IMR-90 (cell line): ENCODE measurements around the gene IER3. TPM values are rescaled to one million over a fixed set of nuclear protein-coding genes. Genes with fewer than 3 reads are reported as not detected.

Experiments used
- ATAC-seq: fragments of 200-7000 bp; cut with Tn5 transposase; 2 replicates; pipeline ENCODE4 v1.9.1; 2020; ENCODE audit warnings: low read depth, mild to moderate bottlenecking, moderate library complexity
- BruUV-seq: library from RNA; stranded (reverse); fragments of 400-500 nt; replicated peaks from 2 replicates; lab custom pipeline; 2021; lab: Mats Ljungman, UMichigan
- CTCF ChIA-PET: fragments of 300-600 bp; formaldehyde crosslinking; extraction: SDS; loops from one replicate; lab custom pipeline; 2021; ENCODE audit warnings: antibody characterized with exemption; lab: Yijun Ruan, JAX
- POLR2A ChIA-PET: fragments of 300-600 bp; sonication (Branson Sonifier 250); formaldehyde crosslinking; loops from one replicate; lab custom pipeline; 2022; ENCODE audit warnings: antibody characterized with exemption; ENCODE audit not compliant: unreplicated experiment; lab: Charles Lee
- DNase-seq: peaks from one replicate; pipeline ENCODE4 v3.0.0; 2013
- H2AFZ ChIP-seq: replicated peaks from 2 replicates; pipeline ENCODE3; 2013; ENCODE audit warnings: low read length, mild to moderate bottlenecking; ENCODE audit not compliant: poor library complexity
- H2AK5ac ChIP-seq: 2 replicates; pipeline ENCODE4 v1.6.1; 2013; ENCODE audit warnings: low read depth, low read length, inconsistent platforms
- H2AK9ac ChIP-seq: replicated peaks from 2 replicates; pipeline ENCODE3; 2013; ENCODE audit warnings: mild to moderate bottlenecking, low read depth, low read length, moderate library complexity; ENCODE audit not compliant: poor library complexity
- H2BK120ac ChIP-seq: 2 replicates; pipeline ENCODE4 v1.6.1; 2013; ENCODE audit warnings: low read depth, low read length, inconsistent platforms
- H2BK15ac ChIP-seq: 3 replicates; pipeline ENCODE4 v1.6.1; 2013; ENCODE audit warnings: low read depth, low read length, inconsistent platforms
- H2BK20ac ChIP-seq: 2 replicates; pipeline ENCODE4 v1.6.1; 2013; ENCODE audit warnings: low read depth, mild to moderate bottlenecking, inconsistent platforms, low read length, moderate library complexity
- H2BK5ac ChIP-seq: 2 replicates; pipeline ENCODE4 v1.6.1; 2013; ENCODE audit warnings: mild to moderate bottlenecking, low read depth, low read length, inconsistent platforms; ENCODE audit not compliant: poor library complexity, severe bottlenecking
- H3K14ac ChIP-seq: replicated peaks from 2 replicates; pipeline ENCODE4 v1.6.1; 2013; ENCODE audit warnings: low read depth, low read length, inconsistent platforms
- H3K18ac ChIP-seq: 2 replicates; pipeline ENCODE4 v1.6.1; 2013; ENCODE audit warnings: low read depth, low read length, control low read depth
- H3K23ac ChIP-seq: 2 replicates; pipeline ENCODE4 v1.6.1; 2013; ENCODE audit warnings: low read depth, low read length, inconsistent platforms
- H3K27ac ChIP-seq: 2 replicates; pipeline ENCODE4 v1.5.1; 2013; ENCODE audit warnings: mild to moderate bottlenecking, control low read depth, low read length; ENCODE audit not compliant: insufficient read depth
- H3K27me3 ChIP-seq: 2 replicates; pipeline ENCODE4 v1.6.1; 2013; ENCODE audit warnings: low read length; ENCODE audit not compliant: control insufficient read depth, insufficient read depth
- H3K36me3 ChIP-seq: 2 replicates; pipeline ENCODE4 v1.6.1; 2013; ENCODE audit warnings: low read length, mixed read lengths; ENCODE audit not compliant: control insufficient read depth, insufficient read depth
- H3K4ac ChIP-seq: 2 replicates; pipeline ENCODE4 v1.6.1; 2013; ENCODE audit warnings: low read depth, low read length, inconsistent platforms
- H3K4me1 ChIP-seq: 2 replicates; pipeline ENCODE4 v1.6.1; 2013; ENCODE audit warnings: low read length, mixed read lengths; ENCODE audit not compliant: control insufficient read depth, insufficient read depth
- H3K4me2 ChIP-seq: 2 replicates; pipeline ENCODE4 v1.6.1; 2013; ENCODE audit warnings: low read depth, mild to moderate bottlenecking, control low read depth, low read length, moderate library complexity
- H3K4me3 ChIP-seq: 2 replicates; pipeline ENCODE4 v1.5.1; 2013; ENCODE audit warnings: low read depth, mild to moderate bottlenecking, control low read depth, low read length, moderate library complexity; ENCODE audit not compliant: insufficient read depth
- H3K56ac ChIP-seq: 2 replicates; pipeline ENCODE4 v1.6.1; 2013; ENCODE audit warnings: low read length, inconsistent platforms; ENCODE audit not compliant: insufficient read depth; ENCODE audit errors: extremely low read depth
- H3K79me1 ChIP-seq, 2 experiments: 2 replicates each; pipeline ENCODE4 v1.6.1; 2013; ENCODE audit warnings: low read length in 2 of 2, inconsistent platforms in 1 of 2, low read depth in 1 of 2
- H3K9ac ChIP-seq: 2 replicates; pipeline ENCODE4 v1.6.1; 2013; ENCODE audit warnings: low read depth, low read length, control low read depth
- H3K9me1 ChIP-seq: 2 replicates; pipeline ENCODE4 v1.6.1; 2013; ENCODE audit warnings: low read length, inconsistent platforms; ENCODE audit not compliant: insufficient read depth
- H3K9me3 ChIP-seq: 2 replicates; pipeline ENCODE4 v1.6.1; 2013; ENCODE audit warnings: low read length; ENCODE audit not compliant: control insufficient read depth, insufficient read depth
- H4K20me1 ChIP-seq: 2 replicates; pipeline ENCODE4 v1.6.1; 2013; ENCODE audit warnings: low read length, inconsistent platforms; ENCODE audit not compliant: insufficient read depth
- H4K5ac ChIP-seq: 2 replicates; pipeline ENCODE4 v1.6.1; 2013; ENCODE audit warnings: mild to moderate bottlenecking, low read depth, low read length, control low read depth
- H4K8ac ChIP-seq, 2 experiments: 2 replicates each; pipeline ENCODE4 v1.6.1; 2013; ENCODE audit warnings: low read depth in 2 of 2, low read length in 2 of 2, control low read depth in 1 of 2, inconsistent platforms in 1 of 2
- H4K91ac ChIP-seq: 2 replicates; pipeline ENCODE4 v1.6.1; 2013; ENCODE audit warnings: low read depth, low read length, inconsistent platforms; ENCODE audit not compliant: insufficient read depth
- BHLHE40 ChIP-seq: fragments of 150-350 bp; IDR thresholded peaks from 2 replicates; pipeline ENCODE4 v1.6.1; 2016; ENCODE audit warnings: mild to moderate bottlenecking, low read depth, low read length
- POLR2A ChIP-seq: IDR thresholded peaks from 2 replicates; pipeline ENCODE4 v1.6.1; 2012; ENCODE audit warnings: mild to moderate bottlenecking, low read depth, low read length
- WGBS, 2 experiments: methylation state at CpG; one replicate each; pipeline versions ENCODE4 v1.1.5 to v1.1.7; 2013; ENCODE audit warnings: missing lambda C conversion rate in 2 of 2; ENCODE audit not compliant: insufficient read length in 1 of 2; ENCODE audit errors: extremely low coverage in 2 of 2; 5-methylcytosine and 5-hydroxymethylcytosine counted together
- dilution Hi-C: fragments of 300-500 bp; cut with HindIII; formaldehyde crosslinking; loops from one replicate; pipeline ENCODE4 v1.14.3; 2018; ENCODE audit warnings: low sequenced_read_pairs; ENCODE audit not compliant: unreplicated experiment
- in situ Hi-C: fragments of 300-500 bp; cut with MboI; formaldehyde crosslinking; loops from 3 replicates; pipeline ENCODE4 v1.14.3; 2019; ENCODE audit warnings: low sequenced_read_pairs, inconsistent platforms, mixed read lengths
- intact Hi-C: fragments of 100-400 bp; cut with micrococcal nuclease; formaldehyde crosslinking; loops from 2 replicates; pipeline ENCODE4 v1.10.0; 2022
- polyA plus RNA-seq, 3 experiments: library from polyadenylated mRNA; depleted of rRNA; stranded (reverse); fragments of >200 nt; gene quantifications; 2 replicates each; pipeline ENCODE4 v1.2.3, GENCODE V29; 2012; ENCODE audit warnings: low replicate concordance in 1 of 3
- total RNA-seq: library from RNA; depleted of rRNA; stranded (reverse); fragments of >200 nt; gene quantifications from 2 replicates; pipeline ENCODE4 v1.2.3, GENCODE V29; 2012

Gene IER3
- total and polyA plus RNA-seq, 2 of the 4 experiments (the other 2 are of a cell fraction), result 38.4 to 159 TPM

DNA sequence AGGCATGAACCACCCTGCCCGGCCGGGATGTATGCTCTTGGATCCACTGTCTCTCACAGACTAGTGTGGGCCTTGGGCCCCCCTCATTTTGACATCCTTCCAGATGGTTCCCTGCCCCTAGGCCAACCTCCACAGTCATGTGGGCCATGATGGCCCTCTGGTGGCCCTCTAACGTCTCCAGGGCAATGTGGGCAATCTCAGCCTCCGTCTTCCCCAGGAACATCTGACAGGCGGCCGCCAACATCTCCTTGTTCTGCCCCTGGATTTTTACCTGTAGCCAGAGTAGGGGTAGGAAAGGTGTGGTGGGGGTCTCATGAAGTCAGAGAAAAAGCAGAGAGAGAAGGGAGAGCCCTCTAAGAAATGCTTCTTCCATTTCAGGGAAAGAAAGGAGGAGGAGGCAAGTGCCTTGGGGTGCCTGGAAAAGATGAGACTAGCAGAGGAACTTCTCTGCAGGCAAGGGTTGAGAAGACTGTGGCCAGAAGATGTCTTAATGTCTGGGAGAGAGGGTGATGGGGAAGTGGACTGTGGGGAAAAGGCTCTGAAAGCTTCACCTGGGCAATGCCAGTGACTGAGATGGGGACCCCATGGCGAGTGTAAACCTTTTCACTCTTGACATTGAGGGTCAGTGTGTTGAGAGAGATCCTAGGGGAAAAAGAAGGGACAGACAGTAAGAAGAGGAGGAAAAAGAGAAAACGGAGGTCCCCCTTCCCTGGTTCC, 3.1 kb downstream of the IER3 start:
- Histone ChIP-seq H3K9me3 (no peaks in the 10 kb centered on the region), H3K4me2 (peak overlapping the region; percentile 92), H2AFZ (no peak overlapping the region), H3K36me3 (peaks cover 52% of the 10 kb centered on the region), H3K27ac (peak overlapping the region; percentile 97), H3K9ac (peak overlapping the region; percentile 97), H2AK9ac (peak overlapping the region; percentile 99), H3K4me3 (peak overlapping the region; percentile 96), H3K23ac (peak overlapping the region; percentile 99), H2BK20ac (no peak overlapping the region), H4K91ac (peak overlapping the region; percentile 98), H3K56ac (peak overlapping the region; percentile 98; the same call in 1 of the 2 replicates), H3K9me1 (peaks cover 13% of the 10 kb centered on the region), H4K5ac (peak overlapping the region; percentile 79), H3K18ac (no peak overlapping the region; the same call in 1 of the 2 replicates), H4K8ac (peak overlapping the region; percentile 92 to 98; a peak in 3 of 4 replicates), H3K14ac (peak overlapping the region; percentile 100), H3K4me1 (peaks cover 15% of the 10 kb centered on the region), H2BK15ac (no peak overlapping the region; the same call in 2 of the 3 replicates), H2AK5ac (peak overlapping the region; percentile 98), H3K27me3 (no peaks in the 10 kb centered on the region), H4K20me1 (peaks cover 21% of the 10 kb centered on the region), H3K79me1 (peaks cover 37 to 74% of the 10 kb centered on the region in 2 experiments), H3K4ac (peak overlapping the region; percentile 100), H2BK5ac (peak overlapping the region; percentile 80), H2BK120ac (peak overlapping the region; percentile 92; the same call in 1 of the 2 replicates)
- TF ChIP-seq POLR2A, result peak; percentile 79
- no peak for TF ChIP-seq BHLHE40
- 100% methylated on average over 2 of the region's 8 CpGs; no CpG with 5 or more reads in 1 of the 2 experiments for WGBS, 2 experiments
- intact Hi-C loops (loop anchor here (5.0 kb wide), 2 partner anchors 331 to 346 kb away; no protein-coding TSS in a partner anchor), in situ Hi-C loops (loop anchor here (5.0 kb wide), 3 partner anchors 41 to 336 kb away; no protein-coding TSS in a partner anchor), dilution Hi-C loops (no loop called here)
- DNase-seq (peak; percentile 45), ATAC-seq (no peak)
- POLR2A ChIA-PET, result interaction anchor here (0.6 to 2.1 kb wide), 4 partner anchors 7 to 41 kb away, joined by 3 to 11 read pairs (median 6); no protein-coding TSS in a partner anchor
- no TSS peak for BruUV-seq
- CTCF ChIA-PET, result no interaction called here
